GM21526 (cell line): Measurements from ENCODE around the gene CDCA8.
"Not testable (repeated sequence)": the region's sequence is repeated elsewhere in the genome, so short reads cannot be mapped to it uniquely, and the experiment has no call there.

Source experiments
- ATAC-seq: cut with Tn5 transposase; IDR thresholded peaks from one replicate; pipeline ENCODE4 v1.9.1; 2021; ENCODE audit warnings: moderate library complexity; ENCODE audit not compliant: unreplicated experiment, low FRiP score

The CDCA8 gene

GRCh38 chr1:37672136-37672870 lies 20.0 kb upstream of the CDCA8 start:
- no peak for ATAC-seq

GRCh38 chr1:37673920-37674319 lies 18.4 kb upstream of the CDCA8 start:
- no peak for ATAC-seq

- ATAC-seq, result no peak
Observed at GRCh38 chr1:37676281-37677142, 15.8 kb upstream of the CDCA8 start.

GRCh38 chr1:37677143-37677439 lies 15.2 kb upstream of the CDCA8 start:
- ATAC-seq, result no peak

GRCh38 chr1:37677808-37678207 lies 14.5 kb upstream of the CDCA8 start:
- no peak for ATAC-seq

- no peak for ATAC-seq
Observed at GRCh38 chr1:37680933-37681332, 11.4 kb upstream of the CDCA8 start.

GRCh38 chr1:37682334-37682987 lies 9.9 kb upstream of the CDCA8 start:
- no peak for ATAC-seq

GRCh38 chr1:37684182-37684581 lies 8.1 kb upstream of the CDCA8 start:
- ATAC-seq, result not testable (repeated sequence)

- no peak for ATAC-seq
Observed at GRCh38 chr1:37685722-37686121, 6.6 kb upstream of the CDCA8 start.

- not testable (repeated sequence) for ATAC-seq
Observed at GRCh38 chr1:37687764-37688163, 4.6 kb upstream of the CDCA8 start.

- ATAC-seq, result no peak
Observed at GRCh38 chr1:37688926-37689325, 3.4 kb upstream of the CDCA8 start.

GRCh38 chr1:37691497-37692077 lies 729 bp upstream of the CDCA8 start:
- no peak for ATAC-seq

GRCh38 chr1:37692834-37693175 lies 489 bp downstream of the CDCA8 start:
- no peak for ATAC-seq

GRCh38 chr1:37697090-37697489 lies 4.8 kb downstream of the CDCA8 start:
- no peak for ATAC-seq

GRCh38 chr1:37697737-37698136 lies 5.4 kb downstream of the CDCA8 start:
- ATAC-seq, result no peak

- ATAC-seq, result no peak
Observed at GRCh38 chr1:37699147-37699546, 6.8 kb downstream of the CDCA8 start.

GRCh38 chr1:37701051-37701450 lies 8.7 kb downstream of the CDCA8 start:
- ATAC-seq, result no peak

GRCh38 chr1:37703061-37703460 lies 10.7 kb downstream of the CDCA8 start:
- no peak for ATAC-seq

GRCh38 chr1:37704966-37705365 lies 12.7 kb downstream of the CDCA8 start:
- no peak for ATAC-seq

- ATAC-seq, result no peak
Observed at GRCh38 chr1:37705399-37705798, 13.1 kb downstream of the CDCA8 start.

GRCh38 chr1:37708471-37708870 lies 16.2 kb downstream of the CDCA8 start:
- ATAC-seq, result no peak
